ENCODE data around the gene KANSL1.
A peak's percentile ranks its signal among the peaks of the same experiment; 100 is the strongest.

KANSL1 gene

DNA sequence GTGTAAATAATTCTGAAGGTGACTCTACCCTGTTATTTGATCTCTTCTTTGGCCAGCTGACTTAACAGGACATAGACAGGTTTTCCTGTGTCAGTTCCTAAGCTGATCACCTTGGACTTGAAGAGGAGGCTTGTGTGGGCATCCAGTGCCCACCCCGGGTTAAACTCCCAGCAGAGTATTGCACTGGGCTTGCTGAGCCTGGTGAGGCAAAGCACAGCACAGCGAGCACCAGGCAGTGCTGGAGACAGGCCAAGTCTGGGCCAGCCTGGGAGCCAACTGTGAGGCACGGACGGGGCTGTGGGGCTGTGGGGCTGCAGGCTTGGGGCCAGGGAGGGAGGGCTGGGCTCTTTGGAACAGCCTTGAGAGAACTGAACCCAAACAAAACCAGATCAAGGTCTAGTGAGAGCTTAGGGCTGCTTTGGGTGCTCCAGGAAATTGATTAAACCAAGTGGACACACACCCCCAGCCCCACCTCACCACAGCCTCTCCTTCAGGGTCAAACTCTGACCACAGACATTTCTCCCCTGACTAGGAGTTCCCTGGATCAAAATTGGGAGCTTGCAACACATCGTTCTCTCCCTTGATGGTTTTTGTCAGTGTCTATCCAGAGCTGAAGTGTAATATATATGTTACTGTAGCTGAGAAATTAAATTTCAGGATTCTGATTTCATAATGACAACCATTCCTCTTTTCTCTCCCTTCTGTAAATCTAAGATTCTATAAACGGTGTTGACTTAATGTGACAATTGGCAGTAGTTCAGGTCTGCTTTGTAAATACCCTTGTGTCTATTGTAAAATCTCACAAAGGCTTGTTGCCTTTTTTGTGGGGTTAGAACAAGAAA is 189.1 kb downstream of the KANSL1 start:
- H3K4me3 ChIP-seq (ENCODE audit: control insufficient read depth, low read depth, low read length): no peak overlapping the region
- TF ChIP-seq CTCF (conservative IDR thresholded peaks at IDR 0.05; ENCODE audit: control insufficient read depth, insufficient read depth, low read depth, low read length): no peak
- DNase-seq (ENCODE audit: low read depth): no peak

DNA sequence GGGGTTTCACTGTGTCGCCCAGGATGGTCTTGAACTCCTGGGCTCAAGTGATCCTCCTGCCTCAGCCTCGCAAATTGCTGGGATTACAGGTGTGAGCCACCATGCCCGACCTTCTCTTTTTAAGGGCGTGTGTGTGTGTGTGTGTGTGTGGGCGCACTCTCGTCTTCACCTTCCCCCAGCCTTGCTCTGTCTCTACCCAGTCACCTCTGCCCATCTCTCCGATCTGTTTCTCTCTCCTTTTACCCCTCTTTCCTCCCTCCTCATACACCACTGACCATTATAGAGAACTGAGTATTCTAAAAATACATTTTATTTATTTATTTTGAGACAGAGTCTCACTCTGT is 190.3 kb downstream of the KANSL1 start:
- no peak for TF ChIP-seq CTCF (conservative IDR thresholded peaks at IDR 0.05; ENCODE audit: control insufficient read depth, insufficient read depth, low read depth, low read length)
- H3K4me3 ChIP-seq (ENCODE audit: control insufficient read depth, low read depth, low read length): no peak overlapping the region
- no peak for DNase-seq (ENCODE audit: low read depth)

DNA sequence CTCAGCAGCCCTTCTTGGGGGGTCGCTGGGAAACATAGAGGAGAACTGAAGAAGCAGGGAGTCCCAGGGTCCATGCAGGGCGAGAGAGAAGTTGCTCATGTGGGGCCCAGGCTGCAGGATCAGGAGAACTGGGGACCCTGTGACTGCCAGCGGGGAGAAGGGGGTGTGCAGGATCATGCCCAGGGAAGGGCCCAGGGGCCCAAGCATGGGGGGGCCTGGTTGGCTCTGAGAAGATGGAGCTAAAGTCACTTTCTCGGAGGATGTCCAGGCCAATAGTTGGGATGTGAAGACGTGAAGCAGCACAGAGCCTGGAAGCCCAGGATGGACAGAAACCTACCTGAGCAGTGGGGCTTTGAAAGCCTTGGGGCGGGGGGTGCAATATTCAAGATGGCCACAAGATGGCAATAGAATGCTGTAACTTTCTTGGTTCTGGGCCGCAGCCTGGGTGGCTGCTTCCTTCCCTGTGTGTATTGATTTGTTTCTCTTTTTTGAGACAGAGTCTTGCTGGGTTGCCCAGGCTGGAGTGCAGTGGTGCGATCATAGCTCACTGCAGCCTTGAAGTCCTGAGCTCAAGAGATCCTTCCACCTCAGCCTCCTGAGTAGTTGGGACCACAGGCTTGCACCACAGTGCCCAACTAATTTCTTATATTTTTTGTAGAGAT is 190.8 kb downstream of the KANSL1 start:
- H3K4me3 ChIP-seq (ENCODE audit: control insufficient read depth, low read depth, low read length): no peak overlapping the region
- DNase-seq (ENCODE audit: low read depth): peak; percentile 52
- TF ChIP-seq CTCF (conservative IDR thresholded peaks at IDR 0.05; ENCODE audit: control insufficient read depth, insufficient read depth, low read depth, low read length): peak; percentile 89

- TF ChIP-seq CTCF (conservative IDR thresholded peaks at IDR 0.05; ENCODE audit: control insufficient read depth, insufficient read depth, low read depth, low read length): no peak
- no peak overlapping the region for H3K4me3 ChIP-seq (ENCODE audit: control insufficient read depth, low read depth, low read length)
- DNase-seq (ENCODE audit: low read depth): no peak
Measured at GRCh38 chr17:46001390-46002310, 191.6 kb downstream of the KANSL1 start.

- TF ChIP-seq CTCF (conservative IDR thresholded peaks at IDR 0.05; ENCODE audit: control insufficient read depth, insufficient read depth, low read depth, low read length): no peak
- H3K4me3 ChIP-seq (ENCODE audit: control insufficient read depth, low read depth, low read length): no peak overlapping the region
- DNase-seq (ENCODE audit: low read depth): no peak
Measured at GRCh38 chr17:46000757-46001156, 192.5 kb downstream of the KANSL1 start.

- no peak for DNase-seq (ENCODE audit: low read depth)
- no peak overlapping the region for H3K4me3 ChIP-seq (ENCODE audit: control insufficient read depth, low read depth, low read length)
- TF ChIP-seq CTCF (conservative IDR thresholded peaks at IDR 0.05; ENCODE audit: control insufficient read depth, insufficient read depth, low read depth, low read length): no peak
Measured at GRCh38 chr17:46000292-46000691, 192.9 kb downstream of the KANSL1 start.

All from fibroblast of mammary gland (primary cell).